Tibial nerve (tissue), 4 donors: ENCODE data around the gene KCNIP3. TPM values are rescaled to one million over a fixed set of nuclear protein-coding genes. Genes with fewer than 3 reads are reported as not detected.

Experiments
- DNase-seq, 2 donors: peaks; one replicate each; pipeline ENCODE4 v3.0.0-alpha.2; 2019; ENCODE audit warnings: low spot score in 2 of 2
- H3K27ac ChIP-seq, 4 donors: fragments of 200-600 bp; sonication (generic) in 3 of 4; one replicate each; pipeline ENCODE4 v1.5.1; 2017 to 2019; ENCODE audit warnings: mild to moderate bottlenecking in 1 of 4
- H3K27me3 ChIP-seq, 2 donors: fragments of 200-600 bp; sonication (generic) in 1 of 2; one replicate each; pipeline versions ENCODE4 v1.5.1 to v1.6.0; 2017 to 2019
- H3K36me3 ChIP-seq, 3 donors: fragments of 200-600 bp; sonication (generic); one replicate each; pipeline ENCODE4 v1.5.1; 2018 to 2019
- H3K4me1 ChIP-seq, 4 donors: fragments of 200-600 bp; sonication (generic) in 3 of 4; one replicate each; pipeline ENCODE4 v1.5.1; 2017 to 2019
- H3K4me3 ChIP-seq, 4 donors: fragments of 200-600 bp; sonication (generic) in 3 of 4; one replicate each; pipeline ENCODE4 v1.5.1; 2017 to 2019; ENCODE audit warnings: mild to moderate bottlenecking in 1 of 4, moderate library complexity in 1 of 4
- H3K9me3 ChIP-seq, 4 donors: fragments of 200-600 bp; sonication (generic) in 3 of 4; one replicate each; pipeline ENCODE4 v1.5.1; 2017 to 2019
- CTCF ChIP-seq, 5 experiments: fragments of 200-600 bp in 3 of 5; fragments of 450-650 bp in 2 of 5; sonication (generic) in 3 of 5; IDR thresholded peaks; one replicate each; pipeline ENCODE4 v1.5.1; 2016 to 2019; ENCODE audit warnings: antibody characterized with exemption in 5 of 5, mild to moderate bottlenecking in 3 of 5, moderate library complexity in 2 of 5
- EP300 ChIP-seq, 2 donors: sonication (generic); formaldehyde crosslinking; IDR thresholded peaks; one replicate each; pipeline ENCODE4 v1.6.1; 2017; ENCODE audit warnings: antibody characterized with exemption in 2 of 2, mild to moderate bottlenecking in 1 of 2
- POLR2A ChIP-seq, 2 donors: fragments of 450-650 bp; IDR thresholded peaks; one replicate each; pipeline ENCODE4 v1.6.1; 2017; ENCODE audit warnings: antibody characterized with exemption in 2 of 2, mild to moderate bottlenecking in 2 of 2, moderate library complexity in 2 of 2
- WGBS, 2 donors: methylation state at CpG; one replicate each; pipeline ENCODE4 v1.1.5; 2018; 5-methylcytosine and 5-hydroxymethylcytosine counted together
- total RNA-seq, 4 donors: library from RNA; depleted of rRNA; stranded (reverse); fragments of >200 nt; gene quantifications; one replicate each; pipeline ENCODE4 v1.1.0, GENCODE V29; 2016

The KCNIP3 gene
- total RNA-seq, 4 donors from 2014 or later: 35.1 to 90.8 (median 50.2) TPM

DNA sequence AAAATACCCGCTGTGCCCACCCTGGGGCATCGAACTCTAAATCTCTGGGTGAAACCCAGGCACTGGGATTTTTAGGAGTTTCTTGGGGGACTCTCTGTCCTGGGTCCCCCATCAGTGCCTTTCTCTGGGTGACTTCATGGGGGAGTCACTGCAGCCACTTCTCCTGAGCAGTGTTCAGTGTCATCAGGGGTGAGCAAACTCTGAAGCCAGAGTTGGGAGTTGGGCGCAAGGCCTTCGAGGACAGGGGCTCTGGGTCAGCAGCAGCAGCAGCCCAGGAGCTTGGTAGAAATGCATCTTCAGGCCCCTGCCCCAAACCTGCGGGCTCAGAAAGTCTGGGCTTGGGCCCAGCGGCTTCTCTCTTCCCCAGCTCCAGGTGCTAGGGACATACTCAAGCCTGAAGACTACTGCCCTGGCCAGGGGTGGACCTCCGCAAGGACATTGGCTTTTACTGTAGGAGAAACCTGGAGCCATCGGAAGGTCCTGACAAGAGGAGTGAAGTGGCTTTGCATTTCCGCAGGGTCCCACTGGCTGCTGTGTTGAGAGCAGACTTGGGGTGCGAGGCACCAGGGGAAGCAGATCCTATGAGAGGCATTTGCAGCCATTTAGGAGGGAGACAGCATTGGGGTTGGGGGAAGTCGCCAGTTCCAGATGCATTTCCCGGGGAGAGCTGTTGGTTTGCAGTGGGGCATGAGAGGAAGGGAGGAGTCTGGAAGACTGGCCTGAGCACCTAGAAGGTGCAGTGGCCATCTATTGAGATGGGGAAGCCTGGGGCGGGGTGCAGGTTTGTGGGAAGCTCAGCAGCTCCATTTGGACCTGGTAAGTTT, 53.8 kb downstream of the KCNIP3 start:
- 89 to 91% methylated on average over 13 of the region's 13 CpGs for WGBS, 2 donors
- TF ChIP-seq POLR2A (IDR thresholded peaks at IDR 0.05) (no peak), EP300 (IDR thresholded peaks at IDR 0.05) (no peak), CTCF (IDR thresholded peaks at IDR 0.05) (no peak)
- H3K27me3 ChIP-seq: no peaks in the 10 kb centered on the region
- peaks cover 0 to 28% (median 0%) of the 10 kb centered on the region in 4 donors for H3K4me1 ChIP-seq
- H3K9me3 ChIP-seq: no peaks in the 10 kb centered on the region
- DNase-seq: no peak
- H3K4me3 ChIP-seq: no peak overlapping the region
- no peak overlapping the region for H3K27ac ChIP-seq
- H3K36me3 ChIP-seq: peaks cover 0 to 7% (median 0%) of the 10 kb centered on the region in 3 donors

DNA sequence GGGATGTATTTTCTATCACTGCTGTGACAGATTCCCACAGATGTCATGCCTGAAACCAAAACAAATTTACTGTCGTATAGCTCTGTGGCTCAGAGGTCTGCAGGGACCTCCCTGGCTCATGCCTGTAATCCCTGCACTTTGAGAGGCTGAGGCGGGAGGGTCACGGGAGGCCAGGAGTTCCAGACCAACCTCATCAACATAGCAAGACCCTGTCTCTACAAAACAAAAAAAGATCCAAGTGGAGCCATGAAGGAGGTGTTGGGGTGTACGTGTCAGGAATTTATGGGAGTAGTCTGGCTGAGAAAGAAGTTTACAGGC, 54.4 kb downstream of the KCNIP3 start:
- Histone ChIP-seq H3K4me1 (peaks cover 0 to 28% (median 0%) of the 10 kb centered on the region in 4 donors), H3K9me3 (peaks cover 0 to under 1% (median 0%) of the 10 kb centered on the region in 4 donors), H3K4me3 (no peak overlapping the region), H3K27me3 (no peaks in the 10 kb centered on the region), H3K27ac (no peak overlapping the region), H3K36me3 (peaks cover 0 to 7% (median 0%) of the 10 kb centered on the region in 3 donors)
- TF ChIP-seq CTCF (IDR thresholded peaks at IDR 0.05) (no peak), EP300 (IDR thresholded peaks at IDR 0.05) (no peak), POLR2A (IDR thresholded peaks at IDR 0.05) (no peak)
- 81% methylated on average over 4 of the region's 4 CpGs for WGBS, 2 donors
- no peak for DNase-seq

DNA sequence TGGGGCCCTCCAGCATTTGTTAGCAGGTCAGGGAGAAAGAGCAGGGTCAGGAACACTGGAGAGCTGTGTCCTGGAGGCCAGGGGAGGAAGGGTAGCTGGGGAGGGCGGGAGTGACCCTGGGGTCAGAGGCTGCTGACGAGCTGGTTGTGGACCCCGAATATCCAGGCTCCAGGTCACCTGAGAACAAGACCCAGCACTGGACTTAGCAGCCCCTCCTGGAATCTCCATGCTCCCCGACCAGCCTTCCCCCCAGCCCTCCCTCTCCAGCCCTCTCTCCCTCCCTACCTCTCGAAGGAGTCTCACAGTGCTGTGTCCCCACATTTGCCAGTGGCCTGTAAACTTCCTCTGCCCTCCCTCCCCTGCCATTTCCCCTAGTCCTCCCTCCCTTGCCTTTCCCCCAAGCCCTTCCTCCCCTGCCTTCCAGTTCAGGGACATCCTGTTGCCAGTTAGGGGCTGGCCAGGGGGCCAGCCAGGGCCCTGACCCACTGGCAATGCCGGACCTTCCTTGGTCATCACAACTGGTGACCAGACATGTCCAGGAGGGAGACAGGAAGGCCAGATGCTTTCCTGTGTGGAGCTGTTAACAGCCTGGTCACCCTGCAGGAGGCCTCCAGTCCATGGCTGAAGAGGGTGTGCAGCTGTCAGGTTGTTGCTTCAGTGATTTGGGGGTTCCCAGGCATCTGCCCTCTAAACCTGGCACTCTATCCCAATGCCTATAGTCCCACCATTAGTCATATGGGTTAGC, 55.3 kb downstream of the KCNIP3 start:
- 64 to 73% methylated on average over 6 of the region's 6 CpGs for WGBS, 2 donors
- Histone ChIP-seq H3K27ac (no peak overlapping the region), H3K4me1 (peaks cover 0 to 22% (median 0%) of the 10 kb centered on the region in 4 donors), H3K36me3 (peaks cover 0 to 7% (median 0%) of the 10 kb centered on the region in 3 donors), H3K4me3 (no peak overlapping the region), H3K27me3 (no peaks in the 10 kb centered on the region), H3K9me3 (peaks cover 0 to 4% (median 0%) of the 10 kb centered on the region in 4 donors)
- TF ChIP-seq CTCF (IDR thresholded peaks at IDR 0.05) (no peak), EP300 (IDR thresholded peaks at IDR 0.05) (no peak), POLR2A (IDR thresholded peaks at IDR 0.05) (no peak)
- DNase-seq: no peak

GRCh38 chr2:95353055-95353575, 56.0 kb downstream of the KCNIP3 start:
- no peak for TF ChIP-seq POLR2A (IDR thresholded peaks at IDR 0.05)
- TF ChIP-seq CTCF (IDR thresholded peaks at IDR 0.05): no peak
- TF ChIP-seq EP300 (IDR thresholded peaks at IDR 0.05): no peak
- Histone ChIP-seq H3K4me3 (no peak overlapping the region), H3K27ac (no peak overlapping the region), H3K9me3 (peaks cover 0 to 4% (median 0%) of the 10 kb centered on the region in 4 donors), H3K27me3 (no peaks in the 10 kb centered on the region), H3K36me3 (peaks cover 0 to 7% (median 0%) of the 10 kb centered on the region in 3 donors), H3K4me1 (peaks cover 0 to 15% (median 0%) of the 10 kb centered on the region in 4 donors)
- 83 to 93% methylated on average over 7 to 10 of the region's 10 CpGs for WGBS, 2 donors
- DNase-seq: no peak
